Measurements from ENCODE around the gene CNTROB. TPM values are rescaled to one million over a fixed set of nuclear protein-coding genes. Genes with fewer than 3 reads are reported as not detected.

The CNTROB gene
- total and polyA plus RNA-seq, 7 donors = 5.5 to 9.6 (median 8.7) TPM

GRCh38 chr17:7932949-7933348 lies 943 bp downstream of the CNTROB start:
- Histone ChIP-seq H3K4me3 (peak overlapping the region; percentile 72), H3K27me3 (ENCODE audit: insufficient read depth in 3 of 3, low read length in 2 of 3) (no peaks in the 10 kb centered on the region), H3K4me1 (peaks cover 15% of the 10 kb centered on the region), H3K27ac (no peak overlapping the region), H3K36me3 (ENCODE audit: insufficient read depth in 1 of 2, low read depth in 1 of 2) (peaks cover 0 to 34% of the 10 kb centered on the region in 2 donors), H3K9me3 (no peaks in the 10 kb centered on the region)
- ATAC-seq (no peak), DNase-seq (peak in 1 of 2 donors; percentile 31)
- TF ChIP-seq, protein P1, sequence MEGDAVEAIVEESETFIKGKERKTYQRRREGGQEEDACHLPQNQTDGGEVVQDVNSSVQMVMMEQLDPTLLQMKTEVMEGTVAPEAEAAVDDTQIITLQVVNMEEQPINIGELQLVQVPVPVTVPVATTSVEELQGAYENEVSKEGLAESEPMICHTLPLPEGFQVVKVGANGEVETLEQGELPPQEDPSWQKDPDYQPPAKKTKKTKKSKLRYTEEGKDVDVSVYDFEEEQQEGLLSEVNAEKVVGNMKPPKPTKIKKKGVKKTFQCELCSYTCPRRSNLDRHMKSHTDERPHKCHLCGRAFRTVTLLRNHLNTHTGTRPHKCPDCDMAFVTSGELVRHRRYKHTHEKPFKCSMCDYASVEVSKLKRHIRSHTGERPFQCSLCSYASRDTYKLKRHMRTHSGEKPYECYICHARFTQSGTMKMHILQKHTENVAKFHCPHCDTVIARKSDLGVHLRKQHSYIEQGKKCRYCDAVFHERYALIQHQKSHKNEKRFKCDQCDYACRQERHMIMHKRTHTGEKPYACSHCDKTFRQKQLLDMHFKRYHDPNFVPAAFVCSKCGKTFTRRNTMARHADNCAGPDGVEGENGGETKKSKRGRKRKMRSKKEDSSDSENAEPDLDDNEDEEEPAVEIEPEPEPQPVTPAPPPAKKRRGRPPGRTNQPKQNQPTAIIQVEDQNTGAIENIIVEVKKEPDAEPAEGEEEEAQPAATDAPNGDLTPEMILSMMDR (IDR thresholded peaks at IDR 0.05) = no peak
- 12 to 16% (median 14%) methylated on average over 16 of the region's 16 CpGs for WGBS, 3 donors
- intact Hi-C loops (cut with DNase I) = no loop called here

DNA sequence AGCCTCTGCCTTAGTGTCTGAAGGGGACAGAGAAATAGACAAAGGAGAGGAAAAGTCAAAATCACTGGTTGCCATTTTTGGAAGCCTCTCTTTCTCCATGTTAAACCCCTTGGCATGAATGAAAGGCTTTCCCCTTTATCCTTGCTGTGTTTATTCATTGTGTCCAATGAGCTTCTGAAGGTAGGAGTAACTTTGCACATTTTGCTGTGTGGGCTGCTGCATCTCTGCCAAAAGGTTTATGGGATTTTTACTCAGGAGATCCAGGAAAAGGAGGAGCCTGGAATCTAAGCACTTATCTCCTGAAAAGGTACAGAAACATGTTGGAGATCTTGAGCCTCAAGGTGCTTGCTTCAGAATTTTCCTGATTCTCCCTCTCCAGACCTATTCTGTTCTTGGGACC lies 3.9 kb downstream of the CNTROB start:
- ATAC-seq (no peak), DNase-seq (no peak)
- no peaks in the 10 kb centered on the region for H3K9me3 ChIP-seq
- intact Hi-C loops (cut with DNase I) = no loop called here
- no peak overlapping the region for H3K27ac ChIP-seq
- H3K4me1 ChIP-seq = peaks cover 14% of the 10 kb centered on the region
- no peaks in the 10 kb centered on the region for H3K27me3 ChIP-seq (ENCODE audit: insufficient read depth in 3 of 3, low read length in 2 of 3)
- H3K36me3 ChIP-seq (ENCODE audit: insufficient read depth in 1 of 2, low read depth in 1 of 2) = peaks cover 6 to 63% of the 10 kb centered on the region in 2 donors
- H3K4me3 ChIP-seq = no peak overlapping the region
- TF ChIP-seq, protein P1 (IDR thresholded peaks at IDR 0.05) = no peak

GRCh38 chr17:7940034-7940433 lies 8.0 kb downstream of the CNTROB start:
- TF ChIP-seq, protein P1 (IDR thresholded peaks at IDR 0.05) = no peak
- intact Hi-C loops (cut with DNase I) = no loop called here
- Histone ChIP-seq H3K4me3 (no peak overlapping the region), H3K9me3 (no peaks in the 10 kb centered on the region), H3K36me3 (ENCODE audit: insufficient read depth in 1 of 2, low read depth in 1 of 2) (peaks cover 10 to 94% of the 10 kb centered on the region in 2 donors), H3K4me1 (no peaks in the 10 kb centered on the region), H3K27me3 (ENCODE audit: insufficient read depth in 3 of 3, low read length in 2 of 3) (no peaks in the 10 kb centered on the region), H3K27ac (no peak overlapping the region)
- ATAC-seq (no peak), DNase-seq (no peak)
- WGBS, 3 donors = 94 to 95% (median 95%) methylated on average over 4 of the region's 4 CpGs

- TF ChIP-seq, protein P1 (IDR thresholded peaks at IDR 0.05) = no peak
- intact Hi-C loops (cut with DNase I) = no loop called here
- WGBS, 3 donors = 93 to 96% (median 93%) methylated on average over 6 of the region's 6 CpGs
- DNase-seq (no peak), ATAC-seq (no peak)
- H3K9me3 ChIP-seq = no peaks in the 10 kb centered on the region
- no peaks in the 10 kb centered on the region for H3K27me3 ChIP-seq (ENCODE audit: insufficient read depth in 3 of 3, low read length in 2 of 3)
- H3K4me3 ChIP-seq = no peak overlapping the region
- no peaks in the 10 kb centered on the region for H3K4me1 ChIP-seq
- H3K36me3 ChIP-seq (ENCODE audit: insufficient read depth in 1 of 2, low read depth in 1 of 2) = peaks cover 10 to 94% of the 10 kb centered on the region in 2 donors
- no peak overlapping the region for H3K27ac ChIP-seq
Observed at GRCh38 chr17:7940743-7941142, 8.7 kb downstream of the CNTROB start.

DNA sequence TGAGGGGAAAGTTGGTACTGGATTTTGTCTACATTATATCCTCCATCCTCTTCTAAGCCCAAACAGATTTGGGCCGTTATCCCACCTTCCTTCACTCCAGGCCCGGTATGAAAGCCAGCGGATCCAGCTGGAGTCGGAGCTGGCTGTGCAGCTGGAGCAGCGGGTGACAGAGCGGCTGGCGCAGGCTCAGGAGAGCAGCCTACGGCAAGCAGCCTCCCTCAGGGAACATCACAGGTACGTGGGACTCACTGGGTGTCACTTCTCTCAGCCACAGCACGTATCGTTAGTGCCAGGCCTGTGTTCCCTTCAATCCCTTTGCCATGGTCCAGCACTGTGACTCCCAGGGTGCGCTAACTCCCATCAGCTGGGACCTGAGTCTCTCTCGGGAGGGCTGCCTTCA lies 11.3 kb downstream of the CNTROB start:
- Histone ChIP-seq H3K4me1 (no peaks in the 10 kb centered on the region), H3K27me3 (ENCODE audit: insufficient read depth in 3 of 3, low read length in 2 of 3) (no peaks in the 10 kb centered on the region), H3K36me3 (ENCODE audit: insufficient read depth in 1 of 2, low read depth in 1 of 2) (peaks cover 10 to 95% of the 10 kb centered on the region in 2 donors), H3K27ac (no peak overlapping the region), H3K9me3 (no peaks in the 10 kb centered on the region), H3K4me3 (no peak overlapping the region)
- WGBS, 3 donors = 90 to 95% (median 92%) methylated on average over 13 of the region's 13 CpGs
- intact Hi-C loops (cut with DNase I) = no loop called here
- ATAC-seq (no peak), DNase-seq (no peak)
- TF ChIP-seq, protein P1 (IDR thresholded peaks at IDR 0.05) = no peak
